K562 (cell line): ENCODE measurements around the gene HLA-DOB. TPM values are rescaled to one million over a fixed set of nuclear protein-coding genes. Genes with fewer than 3 reads are reported as not detected.

Experiments used
- ATAC-seq: fragments of 200-7000 bp; cut with Tn5 transposase; 3 replicates; pipeline ENCODE4 v1.9.1; 2020; ENCODE audit warnings: moderate library complexity
- BruUV-seq: library from RNA; stranded (reverse); fragments of 400-500 nt; replicated peaks from 2 replicates; lab custom pipeline; 2021; lab: Mats Ljungman, UMichigan
- CTCF ChIA-PET: fragments of 300-600 bp; formaldehyde crosslinking; extraction: SDS; loops from one replicate; lab custom pipeline; 2021; ENCODE audit warnings: low intra/inter-chr PET ratio; lab: Yijun Ruan, JAX
- POLR2A ChIA-PET: fragments of 300-600, 350-650 bp; sonication (Branson Sonifier 250); formaldehyde crosslinking; extraction: SDS; loops from one replicate; lab custom pipeline; 2021; ENCODE audit warnings: antibody characterized with exemption, inconsistent platforms; lab: Yijun Ruan, JAX
- DNase-seq, 4 experiments: peaks; one replicate each; pipeline versions ENCODE4 v3.0.0 to v3.0.0-alpha.2; 2011 to 2018; ENCODE audit warnings: low spot score in 3 of 4, mixed read lengths in 3 of 4; ENCODE audit errors: extremely low read depth in 1 of 4
- FAIRE-seq: peaks from 2 replicates; lab custom pipeline; 2011; peaks lifted over from hg19 to GRCh38; lab: Jason Lieb, UNC
- H2AFZ ChIP-seq: 2 replicates; pipeline ENCODE4 v1.6.0; 2011; ENCODE audit warnings: low read depth, low read length, control low read depth, inconsistent platforms
- H3K27ac ChIP-seq: fragments of 200-600 bp; 3 replicates; pipeline ENCODE4 v1.8.0; 2011; ENCODE audit warnings: low read depth, mild to moderate bottlenecking, control low read depth, inconsistent platforms, low read length, moderate library complexity, mixed read lengths; ENCODE audit errors: extremely low read depth
- H3K27me3 ChIP-seq, 2 experiments: fragments of 300-600 bp in 1 of 2; 2 replicates in 1 of 2; 3 replicates in 1 of 2; pipeline versions ENCODE4 v1.6.0 to v1.8.0; 2011; ENCODE audit warnings: inconsistent platforms in 2 of 2, low read length in 2 of 2, mild to moderate bottlenecking in 1 of 2, mixed read lengths in 1 of 2, moderate library complexity in 1 of 2; ENCODE audit not compliant: control insufficient read depth in 2 of 2, insufficient read depth in 2 of 2
- H3K36me3 ChIP-seq: fragments of 300-600 bp; 3 replicates; pipeline ENCODE4 v1.8.0; 2011; ENCODE audit warnings: mild to moderate bottlenecking, low read length, inconsistent platforms; ENCODE audit not compliant: control insufficient read depth, insufficient read depth
- H3K4me1 ChIP-seq, 2 experiments: fragments of 200-600 bp in 1 of 2; replicated peaks in 1 of 2; 2 replicates in 1 of 2; 3 replicates in 1 of 2; pipeline versions ENCODE4 v1.5.1 to v1.8.0; 2011; ENCODE audit warnings: inconsistent platforms in 2 of 2, low read length in 2 of 2, mild to moderate bottlenecking in 1 of 2, mixed read lengths in 1 of 2, moderate library complexity in 1 of 2; ENCODE audit not compliant: control insufficient read depth in 2 of 2, insufficient read depth in 2 of 2
- H3K4me2 ChIP-seq: 2 replicates; pipeline ENCODE4 v1.6.1; 2011; ENCODE audit warnings: low read length, control low read depth, inconsistent platforms, mixed read lengths; ENCODE audit not compliant: insufficient read depth
- H3K4me3 ChIP-seq: fragments of 200-600 bp; sonication (generic), shearing (Covaris generic); 2 replicates; pipeline ENCODE4 v1.5.1; 2016; ENCODE audit warnings: control low read depth, inconsistent platforms
- H3K79me2 ChIP-seq: fragments of 200-600 bp; 3 replicates; pipeline ENCODE4 v1.8.0; 2011; ENCODE audit warnings: low read length, inconsistent platforms; ENCODE audit not compliant: control insufficient read depth, insufficient read depth
- H3K9ac ChIP-seq, 2 experiments: 2 replicates each; pipeline versions ENCODE4 v1.6.0 to v1.6.1; 2011; ENCODE audit warnings: low read depth in 2 of 2, low read length in 2 of 2, control low read depth in 1 of 2, inconsistent platforms in 1 of 2, mild to moderate bottlenecking in 1 of 2, mixed read lengths in 1 of 2; ENCODE audit not compliant: insufficient read depth in 1 of 2
- H3K9me1 ChIP-seq: one replicate; pipeline ENCODE4 v1.6.0; 2011; ENCODE audit warnings: inconsistent platforms, mild to moderate bottlenecking, low read length, moderate library complexity; ENCODE audit not compliant: control insufficient read depth, insufficient read depth
- H3K9me3 ChIP-seq: replicated peaks from 2 replicates; pipeline ENCODE4 v1.5.1; 2011; ENCODE audit warnings: low read depth, low read length, inconsistent platforms; ENCODE audit not compliant: control insufficient read depth, insufficient read depth
- H4K20me1 ChIP-seq: replicated peaks from 2 replicates; pipeline ENCODE4 v1.6.1; 2011; ENCODE audit warnings: low read length, inconsistent platforms, mixed read lengths; ENCODE audit not compliant: control insufficient read depth, insufficient read depth
- BACH1 ChIP-seq: fragments of 200-800 bp; sonication (Bioruptor generic); IDR thresholded peaks from 2 replicates; pipeline ENCODE4 v1.6.1; 2016; ENCODE audit warnings: missing genetic modification characterization, missing compliant biosample characterization
- CEBPB ChIP-seq: fragments of 450-650 bp; IDR thresholded peaks from 2 replicates; pipeline ENCODE4 v1.6.1; 2016; ENCODE audit warnings: missing genetic modification characterization, missing compliant biosample characterization
- CHCHD3 ChIP-seq: fragments of 250-450 bp; sonication (Bioruptor Pico); IDR thresholded peaks from 2 replicates; pipeline ENCODE4 v2.1.2; 2022; ENCODE audit warnings: mild to moderate bottlenecking
- CHD4 ChIP-seq: fragments of 200-600 bp; sonication (generic); IDR thresholded peaks from 3 replicates; pipeline ENCODE4 v1.6.1; 2012; ENCODE audit warnings: low read depth, mild to moderate bottlenecking, mixed read lengths, low read length, inconsistent platforms; ENCODE audit not compliant: insufficient read depth, insufficient replicate concordance, poor library complexity, severe bottlenecking
- EGR1 ChIP-seq: fragments of 450-650 bp; conservative IDR thresholded peaks from 2 replicates; pipeline ENCODE4 v1.6.1; 2017; ENCODE audit warnings: mild to moderate bottlenecking
- GATAD2A ChIP-seq: fragments of 450-650 bp; IDR thresholded peaks from 2 replicates; pipeline ENCODE4 v1.6.1; 2017
- MEIS2 ChIP-seq: fragments of 450-650 bp; IDR thresholded peaks from 2 replicates; pipeline ENCODE4 v1.6.1; 2014; ENCODE audit warnings: mild to moderate bottlenecking; ENCODE audit not compliant: partially characterized antibody
- MXI1 ChIP-seq: IDR thresholded peaks from 2 replicates; pipeline ENCODE4 v1.6.1; 2011; ENCODE audit warnings: low read depth, mild to moderate bottlenecking, improper control_type of control experiment, low read length
- OTX1 ChIP-seq: fragments of 450-650 bp; formaldehyde crosslinking; IDR thresholded peaks from 2 replicates; pipeline ENCODE4 v1.4.0; 2022; ENCODE audit warnings: mild to moderate bottlenecking
- TEAD4 ChIP-seq, 2 experiments: sonication (generic) in 1 of 2; formaldehyde crosslinking in 1 of 2; IDR thresholded peaks; 2 replicates each; pipeline versions ENCODE4 v1.6.1 to v1.8.0; 2012 to 2022; ENCODE audit warnings: borderline replicate concordance in 1 of 2, inconsistent platforms in 1 of 2, low read length in 1 of 2, mild to moderate bottlenecking in 1 of 2, missing genetic modification reagents in 1 of 2
- ZBTB17 ChIP-seq: fragments of 450-650 bp; formaldehyde crosslinking; IDR thresholded peaks from 2 replicates; pipeline ENCODE4 v1.4.0; 2020; ENCODE audit warnings: mild to moderate bottlenecking
- ZNF232 ChIP-seq: sonication (generic); formaldehyde crosslinking; IDR thresholded peaks from 2 replicates; pipeline ENCODE4 v1.8.0; 2022; ENCODE audit warnings: mild to moderate bottlenecking, missing genetic modification reagents
- ZNF3 ChIP-seq: fragments of 250-450 bp; sonication (Bioruptor Pico); IDR thresholded peaks from 2 replicates; pipeline ENCODE4 v1.5.0; 2021; ENCODE audit warnings: mild to moderate bottlenecking, moderate library complexity
- WGBS: fragments of 100-300 bp; shearing (Covaris generic); methylation state at CpG from one replicate; pipeline ENCODE4 v1.1.6; 2016; ENCODE audit warnings: low coverage, mixed read lengths; ENCODE audit not compliant: insufficient coverage; ENCODE audit errors: missing lambda C conversion rate; 5-methylcytosine and 5-hydroxymethylcytosine counted together
- in situ Hi-C: fragments of 300-500 bp; cut with MboI; formaldehyde crosslinking; loops from 4 replicates; pipeline ENCODE4 v1.15.0; 2018; ENCODE audit warnings: inconsistent platforms, mixed read lengths
- intact Hi-C: fragments of 100-400 bp; cut with micrococcal nuclease; formaldehyde crosslinking; loops from 2 replicates; pipeline ENCODE4 v1.14.2; 2022
- polyA plus RNA-seq, 8 experiments: library from polyadenylated mRNA; depleted of rRNA in 4 of 8; stranded (reverse) in 5 of 8; unstranded in 3 of 8; fragments of >200 nt; fragmentation: Nextera tagmentation in 2 of 8; fragmentation: Illumina TruSeq in 1 of 8; extraction: Ambion mirVana in 2 of 8; extraction: Trizol in 1 of 8; gene quantifications; 2 replicates each; pipeline versions ENCODE4 v1.2.1 to v1.2.3, GENCODE V29; 2011 to 2014; ENCODE audit warnings: inconsistent platforms in 1 of 8, missing spikeins in 1 of 8
- total RNA-seq, 7 experiments: library from RNA; depleted of rRNA in 6 of 7; stranded (reverse); fragments of >200 nt in 6 of 7; fragmentation: Illumina TruSeq in 2 of 7; extraction: Trizol in 2 of 7; gene quantifications; 2 replicates each; pipeline versions ENCODE4 v1.2.1 to v1.2.3, GENCODE V29; 2011 to 2021; ENCODE audit warnings: low replicate concordance in 1 of 7
- TF ChIP-seq, protein P1 (sequence below): fragments of 450-650 bp; IDR thresholded peaks from one replicate; pipeline ENCODE4 v1.6.1; 2018; ENCODE audit warnings: mild to moderate bottlenecking, moderate library complexity; ENCODE audit not compliant: partially characterized antibody
- TF ChIP-seq, protein P2 (sequence below): fragments of 450-650 bp; formaldehyde crosslinking; IDR thresholded peaks from 2 replicates; pipeline ENCODE4 v1.4.0; 2020; ENCODE audit warnings: mild to moderate bottlenecking, moderate library complexity
- TF ChIP-seq, protein P3 (sequence below): sonication (generic); formaldehyde crosslinking; IDR thresholded peaks from 2 replicates; pipeline ENCODE4 v1.8.1; 2023; ENCODE audit warnings: missing genetic modification reagents, mild to moderate bottlenecking, borderline replicate concordance

HLA-DOB gene
- total and polyA plus RNA-seq, 9 of the 15 experiments (the other 6 are each of a cell fraction or from before 2014, with no cell fraction given): 1.2 to 4.0 (median 2.5) TPM

DNA sequence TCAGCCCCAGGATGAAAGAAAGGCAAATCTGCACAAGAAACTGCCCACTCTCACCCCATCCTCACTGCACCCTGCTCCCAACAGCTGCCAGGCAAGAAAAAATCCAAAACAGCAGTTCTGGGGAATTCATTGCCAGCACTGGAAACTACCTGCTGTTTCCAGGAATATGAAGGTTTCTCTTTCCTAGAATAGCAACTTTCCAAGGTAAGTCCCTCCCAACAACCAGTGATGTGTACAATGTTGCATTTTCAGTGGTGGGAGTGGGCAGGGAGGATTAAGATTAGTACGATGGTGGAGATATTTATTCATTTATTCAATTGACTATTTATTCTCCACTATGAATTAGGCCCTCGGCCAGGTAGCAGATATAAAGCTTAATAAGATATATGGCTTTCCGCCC, 10.2 kb upstream of the HLA-DOB start:
- no peaks in the 10 kb centered on the region for H3K27me3 ChIP-seq
- no peak overlapping the region for H3K4me3 ChIP-seq
- DNase-seq: no peak
- H3K79me2 ChIP-seq: no peaks in the 10 kb centered on the region
- no peaks in the 10 kb centered on the region for H3K9me3 ChIP-seq
- BruUV-seq: no TSS peak
- 69% methylated on average over 3 of the region's 3 CpGs for WGBS
- H2AFZ ChIP-seq: no peak overlapping the region
- no peaks in the 10 kb centered on the region for H3K9me1 ChIP-seq
- ATAC-seq: no peak
- no peak overlapping the region for H3K4me2 ChIP-seq
- H3K36me3 ChIP-seq: peaks cover 40% of the 10 kb centered on the region
- no peaks in the 10 kb centered on the region for H4K20me1 ChIP-seq
- POLR2A ChIA-PET: interaction anchor here (1.1 to 2.2 kb wide), 5 partner anchors 11 to 149 kb away, joined by 3 to 13 read pairs (median 10); partner anchors contain the start of gene TAP2
- CTCF ChIA-PET: interaction anchor here (0.5 to 3.7 kb wide), 4 partner anchors 39 to 536 kb away, joined by 3 to 24 read pairs (median 3); no protein-coding TSS in a partner anchor
- H3K9ac ChIP-seq: no peak overlapping the region
- FAIRE-seq: no peak
- in situ Hi-C loops (no loop called here), intact Hi-C loops (loop anchor here (5.0 kb wide), 1 partner anchor 40 kb away; no protein-coding TSS in a partner anchor)
- no peaks in the 10 kb centered on the region for H3K4me1 ChIP-seq
- H3K27ac ChIP-seq: no peak overlapping the region
- TF ChIP-seq ZNF232 (CRISPR knock-in tag) (no peak), CEBPB (tag) (no peak), EGR1 (no peak), MXI1 (no peak), BACH1 (tag) (no peak), CHD4 (no peak), CHCHD3 (CRISPR knock-in tag) (no peak), ZBTB17 (no peak), OTX1 (CRISPR knock-in tag) (no peak), ZNF3 (CRISPR knock-in tag) (no peak), GATAD2A (no peak), MEIS2 (no peak), TEAD4 (IDR thresholded peaks at IDR 0.05; ENCODE audit: low read length) (no peak), TEAD4 (CRISPR knock-in tag; IDR thresholded peaks at IDR 0.05; ENCODE audit: borderline replicate concordance) (no peak)
- TF ChIP-seq, protein P1, sequence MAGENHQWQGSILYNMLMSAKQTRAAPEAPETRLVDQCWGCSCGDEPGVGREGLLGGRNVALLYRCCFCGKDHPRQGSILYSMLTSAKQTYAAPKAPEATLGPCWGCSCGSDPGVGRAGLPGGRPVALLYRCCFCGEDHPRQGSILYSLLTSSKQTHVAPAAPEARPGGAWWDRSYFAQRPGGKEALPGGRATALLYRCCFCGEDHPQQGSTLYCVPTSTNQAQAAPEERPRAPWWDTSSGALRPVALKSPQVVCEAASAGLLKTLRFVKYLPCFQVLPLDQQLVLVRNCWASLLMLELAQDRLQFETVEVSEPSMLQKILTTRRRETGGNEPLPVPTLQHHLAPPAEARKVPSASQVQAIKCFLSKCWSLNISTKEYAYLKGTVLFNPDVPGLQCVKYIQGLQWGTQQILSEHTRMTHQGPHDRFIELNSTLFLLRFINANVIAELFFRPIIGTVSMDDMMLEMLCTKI: no peak
- TF ChIP-seq, protein P2, sequence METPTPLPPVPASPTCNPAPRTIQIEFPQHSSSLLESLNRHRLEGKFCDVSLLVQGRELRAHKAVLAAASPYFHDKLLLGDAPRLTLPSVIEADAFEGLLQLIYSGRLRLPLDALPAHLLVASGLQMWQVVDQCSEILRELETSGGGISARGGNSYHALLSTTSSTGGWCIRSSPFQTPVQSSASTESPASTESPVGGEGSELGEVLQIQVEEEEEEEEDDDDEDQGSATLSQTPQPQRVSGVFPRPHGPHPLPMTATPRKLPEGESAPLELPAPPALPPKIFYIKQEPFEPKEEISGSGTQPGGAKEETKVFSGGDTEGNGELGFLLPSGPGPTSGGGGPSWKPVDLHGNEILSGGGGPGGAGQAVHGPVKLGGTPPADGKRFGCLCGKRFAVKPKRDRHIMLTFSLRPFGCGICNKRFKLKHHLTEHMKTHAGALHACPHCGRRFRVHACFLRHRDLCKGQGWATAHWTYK (CRISPR knock-in tag): no peak
- TF ChIP-seq, protein P3, sequence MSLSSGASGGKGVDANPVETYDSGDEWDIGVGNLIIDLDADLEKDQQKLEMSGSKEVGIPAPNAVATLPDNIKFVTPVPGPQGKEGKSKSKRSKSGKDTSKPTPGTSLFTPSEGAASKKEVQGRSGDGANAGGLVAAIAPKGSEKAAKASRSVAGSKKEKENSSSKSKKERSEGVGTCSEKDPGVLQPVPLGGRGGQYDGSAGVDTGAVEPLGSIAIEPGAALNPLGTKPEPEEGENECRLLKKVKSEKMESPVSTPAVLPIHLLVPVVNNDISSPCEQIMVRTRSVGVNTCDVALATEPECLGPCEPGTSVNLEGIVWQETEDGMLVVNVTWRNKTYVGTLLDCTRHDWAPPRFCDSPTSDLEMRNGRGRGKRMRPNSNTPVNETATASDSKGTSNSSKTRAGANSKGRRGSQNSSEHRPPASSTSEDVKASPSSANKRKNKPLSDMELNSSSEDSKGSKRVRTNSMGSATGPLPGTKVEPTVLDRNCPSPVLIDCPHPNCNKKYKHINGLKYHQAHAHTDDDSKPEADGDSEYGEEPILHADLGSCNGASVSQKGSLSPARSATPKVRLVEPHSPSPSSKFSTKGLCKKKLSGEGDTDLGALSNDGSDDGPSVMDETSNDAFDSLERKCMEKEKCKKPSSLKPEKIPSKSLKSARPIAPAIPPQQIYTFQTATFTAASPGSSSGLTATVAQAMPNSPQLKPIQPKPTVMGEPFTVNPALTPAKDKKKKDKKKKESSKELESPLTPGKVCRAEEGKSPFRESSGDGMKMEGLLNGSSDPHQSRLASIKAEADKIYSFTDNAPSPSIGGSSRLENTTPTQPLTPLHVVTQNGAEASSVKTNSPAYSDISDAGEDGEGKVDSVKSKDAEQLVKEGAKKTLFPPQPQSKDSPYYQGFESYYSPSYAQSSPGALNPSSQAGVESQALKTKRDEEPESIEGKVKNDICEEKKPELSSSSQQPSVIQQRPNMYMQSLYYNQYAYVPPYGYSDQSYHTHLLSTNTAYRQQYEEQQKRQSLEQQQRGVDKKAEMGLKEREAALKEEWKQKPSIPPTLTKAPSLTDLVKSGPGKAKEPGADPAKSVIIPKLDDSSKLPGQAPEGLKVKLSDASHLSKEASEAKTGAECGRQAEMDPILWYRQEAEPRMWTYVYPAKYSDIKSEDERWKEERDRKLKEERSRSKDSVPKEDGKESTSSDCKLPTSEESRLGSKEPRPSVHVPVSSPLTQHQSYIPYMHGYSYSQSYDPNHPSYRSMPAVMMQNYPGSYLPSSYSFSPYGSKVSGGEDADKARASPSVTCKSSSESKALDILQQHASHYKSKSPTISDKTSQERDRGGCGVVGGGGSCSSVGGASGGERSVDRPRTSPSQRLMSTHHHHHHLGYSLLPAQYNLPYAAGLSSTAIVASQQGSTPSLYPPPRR (CRISPR knock-in tag): no peak
